Measurements from ENCODE around the gene CFAP70. TPM values are rescaled to one million over a fixed set of nuclear protein-coding genes. Genes with fewer than 3 reads are reported as not detected.
"Not testable (repeated sequence)": the region's sequence is repeated elsewhere in the genome, so short reads cannot be mapped to it uniquely, and the experiment has no call there.

The CFAP70 gene
- total RNA-seq: 0.17 and 0.33 TPM in 2 replicates

DNA sequence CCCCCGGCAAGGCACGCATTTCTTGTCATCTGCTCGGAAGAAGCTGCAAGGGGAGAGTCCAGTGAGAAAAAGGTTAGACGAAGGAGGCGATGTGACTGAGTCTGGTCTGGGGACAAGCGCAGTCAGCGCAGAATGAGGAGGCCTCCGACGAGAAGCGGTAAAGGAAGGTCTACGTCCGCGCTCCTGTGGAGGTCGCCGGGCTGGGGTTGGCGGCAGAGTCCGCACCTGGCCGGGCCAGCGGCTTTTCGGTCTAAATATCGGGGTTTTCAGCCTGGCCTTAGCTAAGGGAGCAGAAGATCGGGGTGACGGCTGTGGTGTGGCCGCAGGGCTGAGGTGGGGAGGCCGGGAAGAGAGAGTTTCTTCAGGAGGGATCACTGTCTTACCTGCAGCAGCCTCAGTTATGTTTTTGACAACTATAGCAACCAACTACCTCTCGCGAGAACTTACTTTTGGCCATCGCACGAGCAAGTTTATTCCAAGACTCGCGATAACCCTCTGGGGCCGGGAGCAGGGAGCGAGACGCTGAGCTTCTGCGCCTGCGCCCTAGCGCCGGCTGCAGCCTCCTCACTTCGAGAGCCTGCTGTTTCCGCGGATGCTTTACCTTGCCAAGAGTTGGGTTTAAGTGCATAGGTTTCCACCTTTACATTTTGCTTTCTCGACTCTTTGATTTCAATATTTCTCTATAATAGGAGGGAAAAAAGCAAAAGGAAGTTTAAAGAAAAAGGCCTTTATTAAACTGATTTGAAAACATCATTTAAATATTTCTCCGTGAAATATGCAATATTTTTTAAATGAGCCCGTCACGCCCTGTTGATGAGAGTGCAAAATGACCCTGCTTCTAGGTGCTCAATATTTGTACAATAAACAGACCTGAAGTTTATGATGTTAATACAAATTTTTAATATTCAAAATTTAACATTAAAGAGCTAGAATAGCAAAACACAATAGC lies at the start of gene CFAP70:
TSS of gene CFAP70 (minus strand) at position 534 of the 949 bp plus-strand sequence. CDS start 4,068 bp downstream, outside the sequence.
- peak; percentile 98 for DNase-seq
- Mint-ChIP-seq H3K9me3 (no peaks in the 10 kb centered on the region), H3K36me3 (ENCODE audit: low read depth) (peaks cover 15% of the 10 kb centered on the region), H3K4me3 (peak within 1 kb of the TSS; percentile 93), H3K4me1 (peaks cover 16% of the 10 kb centered on the region), H3K27ac (peak within 1 kb of the TSS; percentile 89), H3K27me3 (peaks cover 15% of the 10 kb centered on the region)
- intact Hi-C loops (cut with micrococcal nuclease): loop anchor here (1.0 to 5.0 kb wide), 3 partner anchors 56 to 269 kb away; partner anchors contain the start of gene ANXA7

GRCh38 chr10:73408061-73408460 lies 49.4 kb upstream of the CFAP70 start:
- no peaks in the 10 kb centered on the region for H3K27me3 Mint-ChIP-seq
- no peak overlapping the region for H3K4me3 Mint-ChIP-seq
- peaks cover 40% of the 10 kb centered on the region for H3K36me3 Mint-ChIP-seq (ENCODE audit: low read depth)
- H3K9me3 Mint-ChIP-seq: peaks cover 4% of the 10 kb centered on the region
- intact Hi-C loops (cut with micrococcal nuclease): no loop called here
- no peak for DNase-seq
- no peak overlapping the region for H3K27ac Mint-ChIP-seq
- H3K4me1 Mint-ChIP-seq: peaks cover 32% of the 10 kb centered on the region

GRCh38 chr10:73407495-73407894 lies 48.8 kb upstream of the CFAP70 start:
- intact Hi-C loops (cut with micrococcal nuclease): no loop called here
- Mint-ChIP-seq H3K4me3 (no peak overlapping the region), H3K36me3 (ENCODE audit: low read depth) (peaks cover 40% of the 10 kb centered on the region), H3K27ac (no peak overlapping the region), H3K27me3 (no peaks in the 10 kb centered on the region), H3K4me1 (peaks cover 28% of the 10 kb centered on the region), H3K9me3 (peaks cover 4% of the 10 kb centered on the region)
- DNase-seq: no peak

DNA sequence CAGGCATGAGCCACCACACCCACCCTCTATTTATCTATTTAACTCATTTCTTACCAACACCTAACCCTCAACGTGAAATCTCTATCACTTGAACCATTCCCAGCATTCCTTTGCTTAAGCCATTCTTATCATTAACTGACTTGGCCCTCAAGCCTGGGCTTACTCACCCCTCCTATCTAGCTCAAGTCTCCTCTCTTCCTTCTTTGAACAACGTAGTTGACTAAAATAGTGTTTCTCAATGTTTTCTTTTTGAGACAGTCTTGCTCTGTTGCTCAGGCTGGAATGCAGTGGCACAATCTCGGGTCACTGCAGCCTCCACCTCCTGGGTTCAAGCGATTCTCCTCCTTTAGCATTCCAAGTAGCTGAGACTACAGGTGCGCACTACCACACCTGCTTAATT lies 48.2 kb upstream of the CFAP70 start:
- no peak for DNase-seq
- Mint-ChIP-seq H3K27ac (no peak overlapping the region), H3K36me3 (ENCODE audit: low read depth) (peaks cover 40% of the 10 kb centered on the region), H3K9me3 (peaks cover 4% of the 10 kb centered on the region), H3K27me3 (no peaks in the 10 kb centered on the region), H3K4me1 (peaks cover 26% of the 10 kb centered on the region), H3K4me3 (no peak overlapping the region)
- intact Hi-C loops (cut with micrococcal nuclease): no loop called here

GRCh38 chr10:73405556-73405955 lies 46.9 kb upstream of the CFAP70 start:
- intact Hi-C loops (cut with micrococcal nuclease): no loop called here
- Mint-ChIP-seq H3K4me3 (no peak overlapping the region), H3K4me1 (peaks cover 22% of the 10 kb centered on the region), H3K36me3 (ENCODE audit: low read depth) (peaks cover 38% of the 10 kb centered on the region), H3K27ac (no peak overlapping the region), H3K9me3 (no peaks in the 10 kb centered on the region), H3K27me3 (no peaks in the 10 kb centered on the region)
- no peak for DNase-seq

DNA sequence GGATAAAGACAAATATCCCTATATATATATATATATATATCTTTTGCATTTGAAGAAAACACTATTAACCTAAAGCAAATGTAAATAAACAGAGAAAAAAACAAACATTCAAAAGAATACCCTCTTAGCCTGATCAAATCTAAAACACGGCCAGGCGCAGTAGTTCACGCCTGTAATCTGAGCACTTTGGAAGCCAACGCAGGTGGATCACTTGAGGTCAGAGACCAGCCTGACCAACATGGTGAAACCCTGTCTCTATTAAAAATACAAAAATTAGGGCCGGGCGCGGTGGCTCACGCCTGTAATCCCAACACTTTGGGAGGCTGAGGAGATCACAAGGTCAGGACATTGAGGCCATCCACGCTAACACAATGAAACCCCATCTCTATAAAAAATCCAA lies 46.0 kb upstream of the CFAP70 start:
- intact Hi-C loops (cut with micrococcal nuclease): no loop called here
- no peak overlapping the region for H3K27ac Mint-ChIP-seq
- H3K9me3 Mint-ChIP-seq: no peaks in the 10 kb centered on the region
- peaks cover 35% of the 10 kb centered on the region for H3K36me3 Mint-ChIP-seq (ENCODE audit: low read depth)
- DNase-seq: no peak
- H3K27me3 Mint-ChIP-seq: no peaks in the 10 kb centered on the region
- H3K4me3 Mint-ChIP-seq: no peak overlapping the region
- peaks cover 20% of the 10 kb centered on the region for H3K4me1 Mint-ChIP-seq

- H3K9me3 Mint-ChIP-seq: no peaks in the 10 kb centered on the region
- H3K27me3 Mint-ChIP-seq: no peaks in the 10 kb centered on the region
- H3K4me1 Mint-ChIP-seq: peaks cover 2% of the 10 kb centered on the region
- no peak overlapping the region for H3K27ac Mint-ChIP-seq
- peaks cover 29% of the 10 kb centered on the region for H3K36me3 Mint-ChIP-seq (ENCODE audit: low read depth)
- no peak for DNase-seq
- intact Hi-C loops (cut with micrococcal nuclease): no loop called here
- no peak overlapping the region for H3K4me3 Mint-ChIP-seq
These were observed 43.0 kb upstream of the CFAP70 start for GRCh38 chr10:73401636-73402035.

DNA sequence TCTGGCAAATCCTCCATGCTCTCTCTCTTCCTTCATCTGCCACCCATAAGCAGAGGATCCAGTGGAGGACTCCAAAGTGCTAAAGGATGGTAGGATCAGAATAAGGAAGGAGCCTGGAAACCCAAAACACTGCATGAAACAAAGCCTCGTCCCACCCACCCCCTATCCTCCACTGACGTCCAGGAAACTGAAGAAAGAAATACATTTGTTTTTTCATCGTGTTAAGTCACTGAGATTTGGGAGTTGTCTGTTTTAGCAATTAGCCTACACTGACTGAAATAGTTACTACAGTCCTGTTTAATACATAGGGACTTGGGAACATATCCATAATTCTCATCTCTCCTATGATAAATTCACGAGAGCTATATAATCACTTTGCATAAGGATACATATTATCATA lies 40.4 kb upstream of the CFAP70 start:
- no peak overlapping the region for H3K27ac Mint-ChIP-seq
- no peaks in the 10 kb centered on the region for H3K27me3 Mint-ChIP-seq
- H3K4me1 Mint-ChIP-seq: peaks cover 2% of the 10 kb centered on the region
- H3K4me3 Mint-ChIP-seq: no peak overlapping the region
- H3K36me3 Mint-ChIP-seq (ENCODE audit: low read depth): peaks cover 43% of the 10 kb centered on the region
- DNase-seq: no peak
- no peaks in the 10 kb centered on the region for H3K9me3 Mint-ChIP-seq
- intact Hi-C loops (cut with micrococcal nuclease): no loop called here

DNA sequence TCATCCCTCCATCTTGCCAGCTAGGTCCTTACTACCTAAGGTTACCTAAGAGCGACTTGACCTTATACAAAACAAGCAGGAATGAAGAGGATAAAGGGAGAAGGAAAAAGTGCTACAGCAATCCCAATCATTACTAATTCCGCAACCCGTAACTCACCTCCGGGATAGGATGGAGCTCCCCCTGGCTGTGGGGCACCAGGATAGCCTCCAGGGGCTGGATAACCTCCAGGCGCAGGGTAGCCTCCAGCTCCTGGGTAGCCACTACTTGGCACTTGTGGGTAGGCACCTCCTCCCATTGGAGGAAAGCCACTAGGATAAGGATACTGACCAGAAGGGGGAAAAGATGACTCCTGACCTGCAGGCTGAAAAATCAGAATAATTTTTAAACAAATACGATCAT lies 39.4 kb upstream of the CFAP70 start:
- intact Hi-C loops (cut with micrococcal nuclease): no loop called here
- H3K4me1 Mint-ChIP-seq: peaks cover 3% of the 10 kb centered on the region
- H3K4me3 Mint-ChIP-seq: no peak overlapping the region
- DNase-seq: no peak
- no peaks in the 10 kb centered on the region for H3K27me3 Mint-ChIP-seq
- H3K9me3 Mint-ChIP-seq: no peaks in the 10 kb centered on the region
- peaks cover 50% of the 10 kb centered on the region for H3K36me3 Mint-ChIP-seq (ENCODE audit: low read depth)
- H3K27ac Mint-ChIP-seq: no peak overlapping the region

DNA sequence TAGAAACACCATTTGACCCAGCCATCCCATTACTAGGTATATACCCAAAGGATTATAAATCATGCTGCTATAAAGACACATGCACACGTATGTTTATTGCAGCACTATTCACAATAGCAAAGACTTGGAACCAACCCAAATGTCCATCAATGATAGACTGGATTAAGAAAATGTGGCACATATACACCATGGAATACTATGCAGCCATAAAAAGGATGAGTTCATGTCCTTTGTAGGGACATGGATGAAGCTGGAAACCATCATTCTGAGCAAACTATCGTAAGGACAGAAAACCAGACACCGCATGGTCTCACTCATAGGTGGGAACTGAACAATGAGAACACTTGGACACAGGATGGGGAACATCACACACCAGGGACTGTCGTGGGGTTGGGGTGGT lies 35.7 kb upstream of the CFAP70 start:
- DNase-seq; intact Hi-C loops (cut with micrococcal nuclease); H3K27ac Mint-ChIP-seq; H3K4me3 Mint-ChIP-seq; H3K9me3 Mint-ChIP-seq; H3K27me3 Mint-ChIP-seq; H3K4me1 Mint-ChIP-seq: not testable (repeated sequence)
- H3K36me3 Mint-ChIP-seq (ENCODE audit: low read depth): peaks cover 64% of the 10 kb centered on the region

- intact Hi-C loops (cut with micrococcal nuclease): no loop called here
- H3K4me1 Mint-ChIP-seq: peaks cover 3% of the 10 kb centered on the region
- no peak overlapping the region for H3K27ac Mint-ChIP-seq
- H3K4me3 Mint-ChIP-seq: no peak overlapping the region
- no peaks in the 10 kb centered on the region for H3K27me3 Mint-ChIP-seq
- H3K9me3 Mint-ChIP-seq: no peaks in the 10 kb centered on the region
- H3K36me3 Mint-ChIP-seq (ENCODE audit: low read depth): peaks cover 62% of the 10 kb centered on the region
- DNase-seq: no peak
These were observed 29.6 kb upstream of the CFAP70 start for GRCh38 chr10:73388228-73388627.

- H3K4me3 Mint-ChIP-seq: no peak overlapping the region
- H3K36me3 Mint-ChIP-seq (ENCODE audit: low read depth): peaks cover 58% of the 10 kb centered on the region
- no peak overlapping the region for H3K27ac Mint-ChIP-seq
- no peaks in the 10 kb centered on the region for H3K9me3 Mint-ChIP-seq
- DNase-seq: no peak
- intact Hi-C loops (cut with micrococcal nuclease): no loop called here
- peaks cover 2% of the 10 kb centered on the region for H3K4me1 Mint-ChIP-seq
- no peaks in the 10 kb centered on the region for H3K27me3 Mint-ChIP-seq
These were observed 27.9 kb upstream of the CFAP70 start for GRCh38 chr10:73386583-73386982.

DNA sequence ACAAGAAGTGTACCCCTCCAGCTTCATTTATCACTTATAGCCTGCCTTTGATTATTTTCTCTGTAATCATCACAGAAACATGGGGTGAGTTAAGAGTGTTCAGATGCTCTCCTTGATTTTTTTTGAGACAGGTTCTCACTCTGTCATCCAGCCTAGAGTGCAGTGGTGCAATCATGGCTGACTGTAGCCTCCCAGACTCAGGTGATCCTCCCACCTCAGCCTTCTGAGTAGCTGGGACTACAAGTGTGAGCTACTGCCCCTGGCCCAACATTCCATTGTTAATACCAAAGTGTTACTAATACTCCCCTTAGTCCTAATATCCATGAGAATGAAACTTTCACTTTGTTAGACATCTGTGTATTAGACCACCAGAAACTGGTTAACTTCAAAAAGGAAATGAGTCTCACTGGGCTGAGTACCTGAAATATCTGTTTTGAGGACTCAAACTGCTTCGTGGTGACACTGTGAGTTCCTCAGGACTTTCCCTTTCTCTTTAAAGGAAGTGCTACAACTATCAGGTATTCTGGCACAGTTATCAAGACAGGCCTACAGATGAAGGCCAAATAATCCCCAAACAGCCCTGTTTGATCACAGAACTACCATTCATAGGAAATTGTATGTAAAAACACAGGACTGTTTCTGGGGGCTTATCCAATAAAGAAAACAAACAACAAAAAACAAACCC lies 20.5 kb upstream of the CFAP70 start:
- Mint-ChIP-seq H3K27me3 (no peaks in the 10 kb centered on the region), H3K9me3 (no peaks in the 10 kb centered on the region), H3K4me1 (peaks cover 20% of the 10 kb centered on the region), H3K27ac (peak overlapping the region; percentile 88), H3K4me3 (peak overlapping the region; percentile 56), H3K36me3 (ENCODE audit: low read depth) (peaks cover 46% of the 10 kb centered on the region)
- intact Hi-C loops (cut with micrococcal nuclease): no loop called here
- DNase-seq: peak; percentile 68

DNA sequence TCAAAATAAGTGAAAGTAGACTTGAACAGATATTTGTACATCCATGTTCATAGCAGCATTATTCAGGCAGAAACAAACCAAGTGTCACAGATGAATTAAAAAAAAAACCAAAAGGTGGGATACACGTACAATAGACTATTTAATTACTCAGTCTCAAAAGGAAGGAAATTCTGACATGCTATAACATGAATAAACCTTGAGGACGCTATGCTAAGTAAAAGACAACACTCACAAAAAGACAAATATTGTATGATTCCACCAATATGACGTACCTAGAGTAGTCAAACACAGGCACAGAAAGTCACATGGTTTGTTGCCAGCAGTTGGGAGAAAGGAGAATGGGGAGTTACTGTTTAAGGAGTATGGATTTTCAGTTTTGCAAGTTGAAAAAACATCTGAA lies 18.0 kb upstream of the CFAP70 start:
- H3K36me3 Mint-ChIP-seq (ENCODE audit: low read depth): peaks cover 47% of the 10 kb centered on the region
- no peaks in the 10 kb centered on the region for H3K27me3 Mint-ChIP-seq
- H3K4me3 Mint-ChIP-seq: no peak overlapping the region
- H3K27ac Mint-ChIP-seq: no peak overlapping the region
- intact Hi-C loops (cut with micrococcal nuclease): no loop called here
- no peak for DNase-seq
- peaks cover 18% of the 10 kb centered on the region for H3K4me1 Mint-ChIP-seq
- H3K9me3 Mint-ChIP-seq: no peaks in the 10 kb centered on the region

All from activated CD4-positive, alpha-beta T cell treated with anti-CD3 and anti-CD28 coated beads, Interleukin-2, amount 10 ng/mL, durations not matched to agents 24 days and 14 days (primary cell).